AG10803 (cell line): ENCODE results near the gene GNB3.
"Not testable (repeated sequence)": the region's sequence is repeated elsewhere in the genome, so short reads cannot be mapped to it uniquely, and the experiment has no call there.

Experiments
- DNase-seq: peaks from one replicate; pipeline ENCODE4 v3.0.0; 2010; ENCODE audit warnings: low read depth
- H3K4me3 ChIP-seq: 2 replicates; pipeline ENCODE4 v1.5.1; 2011; ENCODE audit warnings: mild to moderate bottlenecking, low read length, control low read depth
- TF ChIP-seq, protein P1 (sequence below): conservative IDR thresholded peaks from 2 replicates; pipeline ENCODE4 v1.5.1; 2011; ENCODE audit warnings: mild to moderate bottlenecking, low read length, control low read depth, inconsistent platforms

Gene GNB3

DNA sequence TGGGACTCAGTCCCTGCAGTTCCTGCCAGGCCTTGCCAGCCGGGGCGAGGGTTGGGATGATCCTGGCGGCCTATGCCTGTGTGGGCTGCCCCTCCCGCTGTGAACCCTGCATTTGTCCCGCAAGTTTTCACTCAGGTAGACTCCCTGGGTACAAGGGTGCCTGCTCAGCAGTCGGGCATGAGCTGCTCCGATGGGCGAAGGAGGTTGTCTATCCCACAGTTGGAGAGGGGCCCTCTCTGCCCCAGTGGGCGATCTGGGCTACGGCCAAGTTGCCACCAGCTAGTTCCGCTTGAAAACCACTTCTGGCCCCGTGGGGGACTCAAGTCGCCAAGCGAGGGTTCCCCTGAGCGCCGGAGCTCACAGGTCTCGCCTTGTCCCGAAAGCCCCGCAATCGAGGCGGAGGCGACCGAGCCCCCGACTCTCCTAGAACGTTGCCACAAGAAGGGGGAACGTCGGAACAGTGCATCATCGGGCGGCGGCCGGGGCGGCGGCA is 26.2 kb downstream of the GNB3 start:
- TF ChIP-seq, protein P1, sequence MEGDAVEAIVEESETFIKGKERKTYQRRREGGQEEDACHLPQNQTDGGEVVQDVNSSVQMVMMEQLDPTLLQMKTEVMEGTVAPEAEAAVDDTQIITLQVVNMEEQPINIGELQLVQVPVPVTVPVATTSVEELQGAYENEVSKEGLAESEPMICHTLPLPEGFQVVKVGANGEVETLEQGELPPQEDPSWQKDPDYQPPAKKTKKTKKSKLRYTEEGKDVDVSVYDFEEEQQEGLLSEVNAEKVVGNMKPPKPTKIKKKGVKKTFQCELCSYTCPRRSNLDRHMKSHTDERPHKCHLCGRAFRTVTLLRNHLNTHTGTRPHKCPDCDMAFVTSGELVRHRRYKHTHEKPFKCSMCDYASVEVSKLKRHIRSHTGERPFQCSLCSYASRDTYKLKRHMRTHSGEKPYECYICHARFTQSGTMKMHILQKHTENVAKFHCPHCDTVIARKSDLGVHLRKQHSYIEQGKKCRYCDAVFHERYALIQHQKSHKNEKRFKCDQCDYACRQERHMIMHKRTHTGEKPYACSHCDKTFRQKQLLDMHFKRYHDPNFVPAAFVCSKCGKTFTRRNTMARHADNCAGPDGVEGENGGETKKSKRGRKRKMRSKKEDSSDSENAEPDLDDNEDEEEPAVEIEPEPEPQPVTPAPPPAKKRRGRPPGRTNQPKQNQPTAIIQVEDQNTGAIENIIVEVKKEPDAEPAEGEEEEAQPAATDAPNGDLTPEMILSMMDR = no peak
- H3K4me3 ChIP-seq = peak overlapping the region; percentile 94
- no peak for DNase-seq

DNA sequence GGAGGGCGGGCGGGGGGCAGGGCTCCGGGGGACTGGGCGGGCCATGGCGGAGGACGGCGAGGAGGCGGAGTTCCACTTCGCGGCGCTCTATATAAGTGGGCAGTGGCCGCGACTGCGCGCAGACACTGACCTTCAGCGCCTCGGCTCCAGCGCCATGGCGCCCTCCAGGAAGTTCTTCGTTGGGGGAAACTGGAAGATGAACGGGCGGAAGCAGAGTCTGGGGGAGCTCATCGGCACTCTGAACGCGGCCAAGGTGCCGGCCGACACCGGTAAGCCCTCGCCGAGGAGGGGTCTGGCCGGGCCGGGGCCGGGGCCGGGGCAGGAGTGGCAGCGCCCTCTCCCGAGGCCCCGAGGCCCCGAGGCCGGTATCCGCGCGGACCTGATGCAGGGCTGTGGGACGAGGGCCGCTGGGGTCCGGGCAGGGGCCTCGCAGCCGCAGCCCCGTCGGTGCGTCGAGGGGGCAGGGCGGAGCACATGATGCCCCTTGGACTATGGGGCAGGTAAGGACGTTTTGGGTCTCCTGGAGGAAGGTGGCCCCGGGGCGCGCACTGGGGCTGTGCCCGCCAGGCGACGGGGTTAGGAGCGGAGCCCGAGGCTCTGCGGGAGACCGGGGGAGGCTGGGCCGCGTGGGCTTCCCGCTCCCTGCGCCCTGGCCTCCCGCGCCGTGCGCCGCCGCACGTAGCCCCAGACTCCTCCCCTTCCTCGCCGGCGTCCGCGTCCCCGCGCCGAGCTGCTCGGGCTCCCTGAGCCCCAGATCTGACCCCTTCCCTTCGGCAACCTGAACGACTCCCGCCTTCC is 26.9 kb downstream of the GNB3 start, which contains the start of gene TPI1:
TPI1 (plus strand) TSS at position 119 of the 798 bp plus-strand sequence; CDS start at position 155, 36 bp downstream.
- H3K4me3 ChIP-seq = peak within 1 kb of the TSS; percentile 94
- TF ChIP-seq, protein P1 = no peak
- peak; percentile 78 for DNase-seq

DNA sequence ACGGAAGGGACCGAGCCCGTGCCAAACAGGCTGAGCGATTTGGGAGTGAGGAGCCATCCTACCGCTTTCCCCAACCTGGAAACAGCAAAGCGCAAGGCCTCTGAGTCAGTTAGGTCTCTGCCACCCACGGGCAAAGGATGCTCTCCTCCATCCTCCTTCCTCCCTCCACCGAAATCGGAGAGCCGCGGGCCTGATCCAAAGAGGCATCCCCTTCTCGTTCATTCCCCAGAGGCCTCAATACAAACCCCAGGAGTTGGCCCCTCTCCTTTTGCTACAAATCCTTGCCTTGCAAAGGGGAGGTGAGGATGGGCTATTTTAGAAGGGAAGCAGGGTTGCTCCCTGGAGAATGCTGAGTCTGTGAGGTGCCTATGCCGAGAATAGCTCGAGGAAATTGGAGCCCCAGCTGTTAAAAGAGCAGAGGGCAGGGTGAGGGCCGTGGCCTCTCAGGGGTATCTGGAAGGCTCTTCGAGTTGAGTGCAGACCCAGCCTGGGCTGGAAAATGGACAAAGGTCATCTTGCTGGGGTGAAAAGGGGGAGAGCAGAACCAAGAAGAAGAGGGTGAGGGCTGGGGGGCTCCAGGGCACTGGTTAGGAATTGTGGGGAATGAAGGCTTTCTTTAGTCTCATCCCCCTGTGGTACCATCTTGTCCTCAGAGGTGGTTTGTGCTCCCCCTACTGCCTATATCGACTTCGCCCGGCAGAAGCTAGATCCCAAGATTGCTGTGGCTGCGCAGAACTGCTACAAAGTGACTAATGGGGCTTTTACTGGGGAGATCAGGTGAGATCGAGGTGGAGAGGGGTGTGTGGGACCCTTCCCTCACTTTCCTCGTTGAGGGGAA is 27.7 kb downstream of the GNB3 start:
- no peak for DNase-seq
- H3K4me3 ChIP-seq = peak overlapping the region; percentile 94
- TF ChIP-seq, protein P1 = peak; percentile 41

DNA sequence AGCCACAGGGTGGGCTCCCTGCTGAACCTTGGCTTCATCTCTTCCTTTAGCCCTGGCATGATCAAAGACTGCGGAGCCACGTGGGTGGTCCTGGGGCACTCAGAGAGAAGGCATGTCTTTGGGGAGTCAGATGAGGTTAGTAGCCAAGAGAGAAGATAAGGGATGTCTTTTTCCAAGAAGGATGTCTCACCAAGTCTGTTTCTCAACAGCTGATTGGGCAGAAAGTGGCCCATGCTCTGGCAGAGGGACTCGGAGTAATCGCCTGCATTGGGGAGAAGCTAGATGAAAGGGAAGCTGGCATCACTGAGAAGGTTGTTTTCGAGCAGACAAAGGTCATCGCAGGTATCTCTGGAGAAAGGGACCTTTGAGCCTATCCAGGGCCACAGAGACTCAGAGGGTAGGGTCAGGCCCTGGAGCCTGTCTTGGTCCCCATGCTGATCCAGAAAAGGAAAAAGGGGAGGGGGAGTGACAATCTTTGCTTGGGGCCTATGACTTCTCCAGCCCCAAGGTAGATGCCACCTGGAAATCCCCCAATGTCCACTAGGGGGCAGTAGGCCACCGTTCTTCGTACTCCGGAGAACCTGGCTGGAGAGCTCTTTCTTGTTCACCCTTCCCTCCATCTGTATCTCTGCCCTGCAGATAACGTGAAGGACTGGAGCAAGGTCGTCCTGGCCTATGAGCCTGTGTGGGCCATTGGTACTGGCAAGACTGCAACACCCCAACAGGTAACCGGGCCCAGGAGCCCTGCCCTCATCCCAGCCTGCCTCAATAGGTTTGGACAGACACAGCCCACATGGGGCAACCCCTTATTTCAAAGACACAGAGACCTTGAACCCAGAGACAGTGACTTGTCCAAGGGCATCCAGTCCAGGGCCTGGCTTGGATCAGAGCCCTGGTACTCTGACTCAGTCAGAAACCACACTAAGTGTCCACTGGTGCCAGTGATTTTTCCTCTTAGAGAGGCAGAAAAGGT is 28.6 kb downstream of the GNB3 start:
- H3K4me3 ChIP-seq = peak overlapping the region; percentile 94
- peak; percentile 64 for DNase-seq
- TF ChIP-seq, protein P1 = peak; percentile 87

DNA sequence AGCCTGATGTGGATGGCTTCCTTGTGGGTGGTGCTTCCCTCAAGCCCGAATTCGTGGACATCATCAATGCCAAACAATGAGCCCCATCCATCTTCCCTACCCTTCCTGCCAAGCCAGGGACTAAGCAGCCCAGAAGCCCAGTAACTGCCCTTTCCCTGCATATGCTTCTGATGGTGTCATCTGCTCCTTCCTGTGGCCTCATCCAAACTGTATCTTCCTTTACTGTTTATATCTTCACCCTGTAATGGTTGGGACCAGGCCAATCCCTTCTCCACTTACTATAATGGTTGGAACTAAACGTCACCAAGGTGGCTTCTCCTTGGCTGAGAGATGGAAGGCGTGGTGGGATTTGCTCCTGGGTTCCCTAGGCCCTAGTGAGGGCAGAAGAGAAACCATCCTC is 29.6 kb downstream of the GNB3 start:
- not testable (repeated sequence) for H3K4me3 ChIP-seq, DNase-seq

DNA sequence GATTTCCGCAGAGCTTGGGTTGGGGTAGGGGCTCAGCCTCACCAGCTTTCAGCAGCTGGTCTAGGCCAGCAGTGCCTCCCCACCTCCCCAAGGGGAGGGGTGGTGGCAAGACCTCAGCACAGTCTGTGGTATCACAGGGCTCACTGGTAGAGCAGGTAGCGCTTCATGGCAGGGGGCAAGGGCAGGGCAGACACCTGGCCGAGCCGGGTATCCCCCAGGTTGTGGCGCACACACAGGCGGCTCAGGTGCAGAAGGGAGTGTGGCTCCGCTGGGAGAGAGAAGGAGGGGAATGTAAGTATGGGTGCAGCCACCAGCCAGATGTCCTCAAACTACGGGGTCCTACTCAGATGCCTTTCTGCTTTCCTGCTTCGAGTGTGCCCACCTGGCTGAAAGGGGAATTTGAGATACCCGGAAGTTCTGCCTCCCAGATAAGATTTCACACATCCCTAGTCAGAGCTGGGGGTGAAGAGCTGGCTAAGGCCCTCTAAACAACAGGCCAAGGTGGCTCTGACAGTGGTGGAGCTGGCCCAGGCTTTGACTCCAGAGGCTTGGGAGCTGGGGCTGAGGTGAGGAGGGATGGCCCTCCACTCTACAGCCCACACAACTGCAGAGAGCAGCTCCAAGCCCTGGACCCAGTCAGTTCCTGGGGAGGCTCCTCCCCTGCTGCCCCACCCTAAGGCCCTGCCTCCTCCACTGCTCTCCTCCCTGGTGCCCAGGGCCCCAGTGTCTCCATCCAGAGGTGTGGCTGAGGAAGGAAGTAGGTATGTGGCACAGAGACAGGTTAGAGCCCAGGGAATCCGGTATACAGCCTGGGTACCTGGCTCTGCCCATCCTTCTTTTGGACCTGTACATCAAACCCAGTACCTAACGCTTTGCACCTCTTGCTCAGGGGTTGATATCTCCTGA is 30.6 kb downstream of the GNB3 start:
- H3K4me3 ChIP-seq = peak overlapping the region; percentile 83
- TF ChIP-seq, protein P1 = no peak
- peak; percentile 24 for DNase-seq
